SK-N-SH (cell line): ENCODE measurements around the gene ZFP36L1.

Experiments
- JUND ChIP-seq: IDR thresholded peaks from 2 replicates; pipeline ENCODE4 v1.4.0; 2012
- MXI1 ChIP-seq: IDR thresholded peaks from 2 replicates; pipeline ENCODE4 v1.6.1; 2012; ENCODE audit warnings: mild to moderate bottlenecking, low read depth, low read length, improper control_type of control experiment
- POLR2AphosphoS5 ChIP-seq: IDR thresholded peaks from 2 replicates; pipeline ENCODE4 v1.6.1; 2012; ENCODE audit warnings: low read depth, low read length
- RXRA ChIP-seq: IDR thresholded peaks from 2 replicates; pipeline ENCODE4 v1.4.0; 2012; ENCODE audit warnings: low read depth, mild to moderate bottlenecking, borderline replicate concordance
- SIN3A ChIP-seq: IDR thresholded peaks from 2 replicates; pipeline ENCODE4 v1.6.1; 2012; ENCODE audit warnings: low read depth, mild to moderate bottlenecking, low read length, moderate library complexity, borderline replicate concordance
- SMC3 ChIP-seq: IDR thresholded peaks from 2 replicates; pipeline ENCODE4 v1.6.1; 2012; ENCODE audit warnings: low read depth, low read length, improper control_type of control experiment
- TAF1 ChIP-seq: IDR thresholded peaks from 2 replicates; pipeline ENCODE4 v1.6.1; 2012; ENCODE audit warnings: low read depth, mild to moderate bottlenecking, low read length, moderate library complexity, borderline replicate concordance
- TF ChIP-seq, protein P1 (sequence below): fragments of 200-600 bp; sonication (generic); IDR thresholded peaks from 2 replicates; pipeline ENCODE4 v1.6.1; 2017; ENCODE audit warnings: antibody characterized with exemption, mild to moderate bottlenecking, moderate library complexity
- TF ChIP-seq, protein P2 (sequence below): fragments of 150-350 bp; IDR thresholded peaks from 2 replicates; pipeline ENCODE4 v1.6.1; 2017; ENCODE audit warnings: antibody characterized with exemption, low read length, low read depth, borderline replicate concordance
- TF ChIP-seq, protein P3 (sequence below): IDR thresholded peaks from 2 replicates; pipeline ENCODE4 v1.6.1; 2012; ENCODE audit warnings: mild to moderate bottlenecking, low read depth, low read length, moderate library complexity
- TF ChIP-seq, protein P4 (sequence below): IDR thresholded peaks from 2 replicates; pipeline ENCODE4; 2012
- TF ChIP-seq, protein P5 (sequence below): IDR thresholded peaks from 2 replicates; pipeline ENCODE4 v1.4.0; 2012; ENCODE audit warnings: low read depth

DNA sequence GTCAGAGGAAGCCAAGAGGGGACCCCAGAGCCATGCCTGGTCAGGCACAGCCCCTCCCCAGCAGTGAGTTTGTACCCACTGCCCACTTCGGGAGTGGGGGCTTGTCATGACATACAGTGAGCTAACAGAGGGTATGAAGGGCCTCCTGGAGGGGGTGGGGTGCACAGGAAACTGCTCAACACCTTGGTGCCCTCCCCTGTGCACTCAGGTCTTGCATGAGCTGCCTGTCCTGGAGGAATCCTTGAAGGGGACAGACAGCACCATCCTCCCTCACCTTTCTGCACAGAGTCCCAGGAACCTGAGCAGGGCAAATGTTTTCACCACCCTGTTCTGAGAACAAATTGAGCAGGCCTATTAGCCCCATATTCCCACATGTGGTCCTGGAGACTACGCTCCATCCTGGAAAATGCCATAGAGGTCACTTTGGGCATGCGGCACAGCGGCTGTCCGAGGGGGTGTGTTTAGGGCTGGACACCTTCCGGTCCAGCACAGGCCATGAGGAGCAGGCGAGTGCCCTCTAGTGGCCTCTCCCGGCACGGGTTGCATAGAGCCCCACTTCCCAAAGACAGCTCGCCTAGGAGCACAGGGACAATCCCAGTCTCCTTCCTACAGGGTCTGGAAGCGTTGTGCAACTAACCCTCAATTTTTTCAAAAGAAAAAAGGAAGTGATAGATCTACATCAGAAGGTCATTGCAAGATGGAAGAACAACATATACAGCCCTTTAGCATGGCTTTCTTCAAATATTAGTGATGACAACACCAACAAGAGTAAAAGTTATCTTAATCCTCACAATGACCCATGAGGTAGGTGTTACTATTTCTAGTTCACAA is 31.9 kb upstream of the ZFP36L1 start:
- TF ChIP-seq TAF1 (peak; percentile 18; the same call in 1 of the 2 replicates), POLR2AphosphoS5 (no peak), MXI1 (no peak), JUND (no peak), SIN3A (no peak), SMC3 (peak; percentile 59), RXRA (no peak)
- TF ChIP-seq, protein P1, sequence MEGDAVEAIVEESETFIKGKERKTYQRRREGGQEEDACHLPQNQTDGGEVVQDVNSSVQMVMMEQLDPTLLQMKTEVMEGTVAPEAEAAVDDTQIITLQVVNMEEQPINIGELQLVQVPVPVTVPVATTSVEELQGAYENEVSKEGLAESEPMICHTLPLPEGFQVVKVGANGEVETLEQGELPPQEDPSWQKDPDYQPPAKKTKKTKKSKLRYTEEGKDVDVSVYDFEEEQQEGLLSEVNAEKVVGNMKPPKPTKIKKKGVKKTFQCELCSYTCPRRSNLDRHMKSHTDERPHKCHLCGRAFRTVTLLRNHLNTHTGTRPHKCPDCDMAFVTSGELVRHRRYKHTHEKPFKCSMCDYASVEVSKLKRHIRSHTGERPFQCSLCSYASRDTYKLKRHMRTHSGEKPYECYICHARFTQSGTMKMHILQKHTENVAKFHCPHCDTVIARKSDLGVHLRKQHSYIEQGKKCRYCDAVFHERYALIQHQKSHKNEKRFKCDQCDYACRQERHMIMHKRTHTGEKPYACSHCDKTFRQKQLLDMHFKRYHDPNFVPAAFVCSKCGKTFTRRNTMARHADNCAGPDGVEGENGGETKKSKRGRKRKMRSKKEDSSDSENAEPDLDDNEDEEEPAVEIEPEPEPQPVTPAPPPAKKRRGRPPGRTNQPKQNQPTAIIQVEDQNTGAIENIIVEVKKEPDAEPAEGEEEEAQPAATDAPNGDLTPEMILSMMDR, result peak; percentile 82
- TF ChIP-seq, protein P2, sequence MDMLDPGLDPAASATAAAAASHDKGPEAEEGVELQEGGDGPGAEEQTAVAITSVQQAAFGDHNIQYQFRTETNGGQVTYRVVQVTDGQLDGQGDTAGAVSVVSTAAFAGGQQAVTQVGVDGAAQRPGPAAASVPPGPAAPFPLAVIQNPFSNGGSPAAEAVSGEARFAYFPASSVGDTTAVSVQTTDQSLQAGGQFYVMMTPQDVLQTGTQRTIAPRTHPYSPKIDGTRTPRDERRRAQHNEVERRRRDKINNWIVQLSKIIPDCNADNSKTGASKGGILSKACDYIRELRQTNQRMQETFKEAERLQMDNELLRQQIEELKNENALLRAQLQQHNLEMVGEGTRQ, result no peak
- TF ChIP-seq, protein P3, sequence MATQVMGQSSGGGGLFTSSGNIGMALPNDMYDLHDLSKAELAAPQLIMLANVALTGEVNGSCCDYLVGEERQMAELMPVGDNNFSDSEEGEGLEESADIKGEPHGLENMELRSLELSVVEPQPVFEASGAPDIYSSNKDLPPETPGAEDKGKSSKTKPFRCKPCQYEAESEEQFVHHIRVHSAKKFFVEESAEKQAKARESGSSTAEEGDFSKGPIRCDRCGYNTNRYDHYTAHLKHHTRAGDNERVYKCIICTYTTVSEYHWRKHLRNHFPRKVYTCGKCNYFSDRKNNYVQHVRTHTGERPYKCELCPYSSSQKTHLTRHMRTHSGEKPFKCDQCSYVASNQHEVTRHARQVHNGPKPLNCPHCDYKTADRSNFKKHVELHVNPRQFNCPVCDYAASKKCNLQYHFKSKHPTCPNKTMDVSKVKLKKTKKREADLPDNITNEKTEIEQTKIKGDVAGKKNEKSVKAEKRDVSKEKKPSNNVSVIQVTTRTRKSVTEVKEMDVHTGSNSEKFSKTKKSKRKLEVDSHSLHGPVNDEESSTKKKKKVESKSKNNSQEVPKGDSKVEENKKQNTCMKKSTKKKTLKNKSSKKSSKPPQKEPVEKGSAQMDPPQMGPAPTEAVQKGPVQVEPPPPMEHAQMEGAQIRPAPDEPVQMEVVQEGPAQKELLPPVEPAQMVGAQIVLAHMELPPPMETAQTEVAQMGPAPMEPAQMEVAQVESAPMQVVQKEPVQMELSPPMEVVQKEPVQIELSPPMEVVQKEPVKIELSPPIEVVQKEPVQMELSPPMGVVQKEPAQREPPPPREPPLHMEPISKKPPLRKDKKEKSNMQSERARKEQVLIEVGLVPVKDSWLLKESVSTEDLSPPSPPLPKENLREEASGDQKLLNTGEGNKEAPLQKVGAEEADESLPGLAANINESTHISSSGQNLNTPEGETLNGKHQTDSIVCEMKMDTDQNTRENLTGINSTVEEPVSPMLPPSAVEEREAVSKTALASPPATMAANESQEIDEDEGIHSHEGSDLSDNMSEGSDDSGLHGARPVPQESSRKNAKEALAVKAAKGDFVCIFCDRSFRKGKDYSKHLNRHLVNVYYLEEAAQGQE, result no peak
- TF ChIP-seq, protein P4, sequence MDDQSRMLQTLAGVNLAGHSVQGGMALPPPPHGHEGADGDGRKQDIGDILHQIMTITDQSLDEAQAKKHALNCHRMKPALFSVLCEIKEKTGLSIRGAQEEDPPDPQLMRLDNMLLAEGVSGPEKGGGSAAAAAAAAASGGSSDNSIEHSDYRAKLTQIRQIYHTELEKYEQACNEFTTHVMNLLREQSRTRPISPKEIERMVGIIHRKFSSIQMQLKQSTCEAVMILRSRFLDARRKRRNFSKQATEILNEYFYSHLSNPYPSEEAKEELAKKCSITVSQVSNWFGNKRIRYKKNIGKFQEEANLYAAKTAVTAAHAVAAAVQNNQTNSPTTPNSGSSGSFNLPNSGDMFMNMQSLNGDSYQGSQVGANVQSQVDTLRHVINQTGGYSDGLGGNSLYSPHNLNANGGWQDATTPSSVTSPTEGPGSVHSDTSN, result no peak
- TF ChIP-seq, protein P5, sequence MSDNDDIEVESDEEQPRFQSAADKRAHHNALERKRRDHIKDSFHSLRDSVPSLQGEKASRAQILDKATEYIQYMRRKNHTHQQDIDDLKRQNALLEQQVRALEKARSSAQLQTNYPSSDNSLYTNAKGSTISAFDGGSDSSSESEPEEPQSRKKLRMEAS, result peak; percentile 66; the same call in 1 of the 2 replicates
